ENCODE results near the gene SMIM1. TPM values are rescaled to one million over a fixed set of nuclear protein-coding genes. Genes with fewer than 3 reads are reported as not detected.

SMIM1 gene
- total RNA-seq, 1 experiment from 2014 or later = not detected

- no peak for DNase-seq (ENCODE audit: low read depth)
Observed at GRCh38 chr1:3756394-3756793, 16.2 kb upstream of the SMIM1 start.

- DNase-seq (ENCODE audit: low read depth) = no peak
Observed at GRCh38 chr1:3759164-3759563, 13.4 kb upstream of the SMIM1 start.

GRCh38 chr1:3759796-3760195 lies 12.8 kb upstream of the SMIM1 start:
- DNase-seq (ENCODE audit: low read depth) = no peak

- no peak for DNase-seq (ENCODE audit: low read depth)
Observed at GRCh38 chr1:3761296-3762010, 11.1 kb upstream of the SMIM1 start.

- no peak for DNase-seq (ENCODE audit: low read depth)
Observed at GRCh38 chr1:3762151-3762872, 10.2 kb upstream of the SMIM1 start.

- no peak for DNase-seq (ENCODE audit: low read depth)
Observed at GRCh38 chr1:3762873-3763228, 9.7 kb upstream of the SMIM1 start.

- DNase-seq (ENCODE audit: low read depth) = no peak
Observed at GRCh38 chr1:3763351-3764125, 9.0 kb upstream of the SMIM1 start.

GRCh38 chr1:3767328-3767925 lies 5.1 kb upstream of the SMIM1 start:
- no peak for DNase-seq (ENCODE audit: low read depth)

GRCh38 chr1:3768811-3769390 lies 3.6 kb upstream of the SMIM1 start:
- DNase-seq (ENCODE audit: low read depth) = no peak

GRCh38 chr1:3770047-3770765 lies 2.3 kb upstream of the SMIM1 start:
- no peak for DNase-seq (ENCODE audit: low read depth)

- no peak for DNase-seq (ENCODE audit: low read depth)
Observed at GRCh38 chr1:3771108-3772026, 1.2 kb upstream of the SMIM1 start.

- DNase-seq (ENCODE audit: low read depth) = no peak
Observed at GRCh38 chr1:3772027-3772714, 378 bp upstream of the SMIM1 start.

- DNase-seq (ENCODE audit: low read depth) = no peak
Observed at GRCh38 chr1:3773572-3774275, 1.2 kb downstream of the SMIM1 start.

GRCh38 chr1:3774276-3774945 lies 1.9 kb downstream of the SMIM1 start:
- DNase-seq (ENCODE audit: low read depth) = no peak

GRCh38 chr1:3774946-3775489 lies 2.5 kb downstream of the SMIM1 start:
- no peak for DNase-seq (ENCODE audit: low read depth)

- DNase-seq (ENCODE audit: low read depth) = peak; percentile 36
Observed at GRCh38 chr1:3775490-3776230, 3.1 kb downstream of the SMIM1 start.
